ENCODE data around the gene ABAT. TPM values are rescaled to one million over a fixed set of nuclear protein-coding genes. Genes with fewer than 3 reads are reported as not detected.

ABAT gene
- total RNA-seq (2013; cell fraction: nucleolus; rRNA removed) = 21.7 and 23.2 TPM in 2 replicates
- total RNA-seq (2014; rRNA removed) = 1.8 and 1.9 TPM in 2 replicates
- total RNA-seq (2014; rRNA removed; fragmentation: Illumina TruSeq; extraction: Trizol) = 1.8 and 1.9 TPM in 2 replicates
- total RNA-seq (2021) = 2.6 and 2.8 TPM in 2 replicates
- polyA plus RNA-seq (2011; ENCODE audit: low read depth) = 1.9 TPM
- 7.0 and 10.6 TPM in 2 replicates for polyA plus RNA-seq (2011; rRNA removed)
- polyA plus RNA-seq (2011; cell fraction: cytosol; rRNA removed) = 7.6 and 8.5 TPM in 2 replicates
- polyA plus RNA-seq (2011; cell fraction: nucleus; rRNA removed) = 9.8 and 10.4 TPM in 2 replicates
- polyA plus RNA-seq (2012) = 2.8 and 3.3 TPM in 2 replicates
- 2.8 and 3.2 TPM in 2 replicates for polyA plus RNA-seq (2014; fragmentation: Illumina TruSeq; extraction: Trizol)
- polyA plus RNA-seq (2014; fragmentation: Nextera tagmentation; extraction: Ambion mirVana) = 1 to 10 TPM; 1.0 to 1.1 TPM
- 2.4 and 2.6 TPM in 2 replicates for polyA plus RNA-seq (2014; rRNA removed)
- polyA plus RNA-seq (2016; fragmentation: Nextera tagmentation; extraction: Ambion mirVana) = 1 to 10 TPM; 1.8 to 1.9 TPM
- polyA minus RNA-seq (2011; rRNA and poly(A)+ RNA removed) = 7.2 and 8.4 TPM in 2 replicates
- 1.7 and 1.9 TPM in 2 replicates for polyA minus RNA-seq (2011; cell fraction: cytosol; rRNA and poly(A)+ RNA removed)
- polyA minus RNA-seq (2011; cell fraction: nucleus; rRNA and poly(A)+ RNA removed) = 3.1 and 6.8 TPM in 2 replicates
- percentile 53 among the genes with signal in this experiment for Bru-seq, nascent RNA
- percentile 67 among the genes with signal in this experiment for BruChase-seq, experiment 1, labeled RNA remaining after a 6-hour chase
- percentile 59 among the genes with signal in this experiment for BruChase-seq, experiment 2, labeled RNA remaining after a 2-hour chase
- long read RNA-seq, experiment 1 = 0 reads
- long read RNA-seq, experiment 2, full-length matches to known transcripts = 4 of 10 reads
- long read RNA-seq, experiment 2, partial matches to known transcripts = 0 of 10 reads
- long read RNA-seq, experiment 2, other reads (novel, unspliced or antisense) = 6 of 10 reads

- Histone ChIP-seq H4K20me1 (ENCODE audit: control insufficient read depth, insufficient read depth) (no peaks in the 10 kb centered on the region), H3K4me2 (ENCODE audit: control insufficient read depth, insufficient read depth) (peak within 1 kb of the TSS; percentile 96), H3K4me1 (ENCODE audit: control insufficient read depth, insufficient read depth, low read length) (peaks cover 5% of the 10 kb centered on the region), H2AFZ (ENCODE audit: control insufficient read depth, low read depth, low read length) (peak within 1 kb of the TSS; percentile 88), H3K9me3 (replicated peaks; ENCODE audit: control insufficient read depth, insufficient read depth, low read length) (no peaks in the 10 kb centered on the region), H3K27ac (ENCODE audit: control insufficient read depth, insufficient read depth) (no peak within 1 kb of the TSS), H3K9ac (ENCODE audit: control insufficient read depth, insufficient read depth, low read length) (peak within 1 kb of the TSS; percentile 77), H3K27me3 (replicated peaks in 1 of 2; ENCODE audit: control insufficient read depth in 2 of 2, insufficient read depth in 2 of 2, low read length in 1 of 2) (no peaks in the 10 kb centered on the region), H3K36me3 (ENCODE audit: control insufficient read depth in 2 of 2, insufficient read depth in 2 of 2, low read length in 1 of 2) (no peaks in the 10 kb centered on the region), H3K4me3 (peak within 1 kb of the TSS; percentile 86), H3K79me2 (ENCODE audit: control insufficient read depth, insufficient read depth, low read length) (no peaks in the 10 kb centered on the region)
- BruUV-seq (replicated peaks) = TSS peak; percentile 23
- 6% methylated on average over 31 of the region's 49 CpGs for WGBS (ENCODE audit: insufficient coverage, insufficient replicate concordance, low lambda C conversion rate, missing lambda C conversion rate)
- peak; percentile 33 for DNase-seq (ENCODE audit: low read depth, low spot score)
- FAIRE-seq = peak; percentile 75
- RAD21 ChIA-PET (ENCODE audit: unreplicated experiment) = no interaction called here
- CTCF ChIA-PET = interaction anchor here (0.6 to 1.4 kb wide), 4 partner anchors 9 to 262 kb away, joined by 3 to 6 read pairs (median 4); no protein-coding TSS in a partner anchor
- intact Hi-C loops (cut with micrococcal nuclease; ENCODE audit: unreplicated experiment) (no loop called here), in situ Hi-C loops (cut with MboI) (loop anchor here (5.0 kb wide), 1 partner anchor 473 kb away; no protein-coding TSS in a partner anchor)
- peak; percentile 100 for ATAC-seq
- SMC1A ChIA-PET (ENCODE audit: uncharacterized antibody, unreplicated experiment) = interaction anchor here (1.5 to 1.7 kb wide), 2 partner anchors 8 to 11 kb away, joined by 4 to 6 read pairs; no protein-coding TSS in a partner anchor
- POLR2A ChIA-PET = no interaction called here
- TF ChIP-seq TAF1 (IDR thresholded peaks at IDR 0.05; ENCODE audit: borderline replicate concordance, low read depth, low read length) (0 out of 2 replicates have a peak, but pooled peaks have one; percentile 22), EGR1 (IDR thresholded peaks at IDR 0.05; ENCODE audit: borderline replicate concordance in 1 of 2, low read depth in 2 of 2, low read length in 2 of 2) (peak in 1 of 2 experiments; percentile 60; a peak in 2 of 3 replicates), POLR2A (IDR thresholded peaks at IDR 0.05; ENCODE audit: low read depth, low read length) (peak; percentile 88), FOXM1 (IDR thresholded peaks at IDR 0.05; ENCODE audit: low read depth, low read length) (no peak), BHLHE40 (IDR thresholded peaks at IDR 0.05; ENCODE audit: borderline replicate concordance in 1 of 2, low read depth in 2 of 2, low read length in 1 of 2) (peak in 1 of 2 experiments; percentile 43; a peak in 1 of 4 replicates), BCL11A (IDR thresholded peaks at IDR 0.05; ENCODE audit: low read depth, low read length) (no peak), CTCF (IDR thresholded peaks at IDR 0.05 in 2 of 3, conservative IDR thresholded peaks at IDR 0.05 in 1 of 3; ENCODE audit: control insufficient read depth in 2 of 3, extremely low read depth in 1 of 3, insufficient read depth in 1 of 3, low read depth in 3 of 3, low read length in 3 of 3) (no peak), ZBTB40 (IDR thresholded peaks at IDR 0.05; ENCODE audit: borderline replicate concordance) (no peak), POLR2AphosphoS5 (IDR thresholded peaks at IDR 0.05; ENCODE audit: low read length) (peak; percentile 67; the same call in 1 of the 2 replicates), LARP7 (IDR thresholded peaks at IDR 0.05) (0 out of 2 replicates have a peak, but pooled peaks have one; percentile 18), MLLT1 (IDR thresholded peaks at IDR 0.05) (peak; percentile 72)
Observed at GRCh38 chr16:8674413-8675022, at the start of gene ABAT. Gene ABAT (plus strand): TSS chr16:8674617. CDS start chr16:8735740, 61,123 bp downstream.

Data from GM12878 (cell line).